PFSK-1 (cell line): ENCODE data around the gene CEP68.

ENCODE experiments used
- FOXP2 ChIP-seq: optimal IDR thresholded peaks from 2 replicates; pipeline ENCODE3; 2011; ENCODE audit warnings: borderline replicate concordance, control low read depth, inconsistent platforms; ENCODE audit not compliant: insufficient read depth; ENCODE audit errors: extremely low read length, extremely low read depth
- POLR2AphosphoS5 ChIP-seq: IDR thresholded peaks from 2 replicates; pipeline ENCODE4 v1.6.1; 2012; ENCODE audit warnings: low read depth, mild to moderate bottlenecking, control low read depth, low read length, moderate library complexity
- SIN3A ChIP-seq: IDR thresholded peaks from 2 replicates; pipeline ENCODE4 v1.6.1; 2012; ENCODE audit warnings: mild to moderate bottlenecking, low read length, moderate library complexity, borderline replicate concordance; ENCODE audit not compliant: insufficient read depth
- TAF1 ChIP-seq: IDR thresholded peaks from 2 replicates; pipeline ENCODE4 v1.6.1; 2012; ENCODE audit warnings: low read length, control low read depth, borderline replicate concordance; ENCODE audit not compliant: insufficient read depth
- TF ChIP-seq, protein P1 (sequence below), 2 experiments: IDR thresholded peaks; 2 replicates each; pipeline versions ENCODE4 v1.6.1 to v1.8.0; 2011 to 2012; ENCODE audit warnings: low read depth in 2 of 2, low read length in 2 of 2, control low read depth in 1 of 2, inconsistent platforms in 1 of 2, mild to moderate bottlenecking in 1 of 2, moderate library complexity in 1 of 2; ENCODE audit not compliant: insufficient read depth in 1 of 2

Gene CEP68

GRCh38 chr2:65061910-65062339 is 5.7 kb downstream of the CEP68 start:
- TF ChIP-seq TAF1 (no peak), SIN3A (no peak), POLR2AphosphoS5 (no peak), FOXP2 (no peak)
- TF ChIP-seq, protein P1, sequence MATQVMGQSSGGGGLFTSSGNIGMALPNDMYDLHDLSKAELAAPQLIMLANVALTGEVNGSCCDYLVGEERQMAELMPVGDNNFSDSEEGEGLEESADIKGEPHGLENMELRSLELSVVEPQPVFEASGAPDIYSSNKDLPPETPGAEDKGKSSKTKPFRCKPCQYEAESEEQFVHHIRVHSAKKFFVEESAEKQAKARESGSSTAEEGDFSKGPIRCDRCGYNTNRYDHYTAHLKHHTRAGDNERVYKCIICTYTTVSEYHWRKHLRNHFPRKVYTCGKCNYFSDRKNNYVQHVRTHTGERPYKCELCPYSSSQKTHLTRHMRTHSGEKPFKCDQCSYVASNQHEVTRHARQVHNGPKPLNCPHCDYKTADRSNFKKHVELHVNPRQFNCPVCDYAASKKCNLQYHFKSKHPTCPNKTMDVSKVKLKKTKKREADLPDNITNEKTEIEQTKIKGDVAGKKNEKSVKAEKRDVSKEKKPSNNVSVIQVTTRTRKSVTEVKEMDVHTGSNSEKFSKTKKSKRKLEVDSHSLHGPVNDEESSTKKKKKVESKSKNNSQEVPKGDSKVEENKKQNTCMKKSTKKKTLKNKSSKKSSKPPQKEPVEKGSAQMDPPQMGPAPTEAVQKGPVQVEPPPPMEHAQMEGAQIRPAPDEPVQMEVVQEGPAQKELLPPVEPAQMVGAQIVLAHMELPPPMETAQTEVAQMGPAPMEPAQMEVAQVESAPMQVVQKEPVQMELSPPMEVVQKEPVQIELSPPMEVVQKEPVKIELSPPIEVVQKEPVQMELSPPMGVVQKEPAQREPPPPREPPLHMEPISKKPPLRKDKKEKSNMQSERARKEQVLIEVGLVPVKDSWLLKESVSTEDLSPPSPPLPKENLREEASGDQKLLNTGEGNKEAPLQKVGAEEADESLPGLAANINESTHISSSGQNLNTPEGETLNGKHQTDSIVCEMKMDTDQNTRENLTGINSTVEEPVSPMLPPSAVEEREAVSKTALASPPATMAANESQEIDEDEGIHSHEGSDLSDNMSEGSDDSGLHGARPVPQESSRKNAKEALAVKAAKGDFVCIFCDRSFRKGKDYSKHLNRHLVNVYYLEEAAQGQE (IDR thresholded peaks at IDR 0.05; ENCODE audit: insufficient read depth in 1 of 2, low read depth in 2 of 2, low read length in 2 of 2): no peak

GRCh38 chr2:65062843-65063825 is 6.9 kb downstream of the CEP68 start:
- no peak for TF ChIP-seq POLR2AphosphoS5
- TF ChIP-seq, protein P1 (IDR thresholded peaks at IDR 0.05; ENCODE audit: insufficient read depth in 1 of 2, low read depth in 2 of 2, low read length in 2 of 2): no peak
- no peak for TF ChIP-seq TAF1

GRCh38 chr2:65064728-65065552 is 8.7 kb downstream of the CEP68 start:
- TF ChIP-seq, protein P1 (IDR thresholded peaks at IDR 0.05; ENCODE audit: insufficient read depth in 1 of 2, low read depth in 2 of 2, low read length in 2 of 2): no peak
- TF ChIP-seq FOXP2 (no peak), POLR2AphosphoS5 (no peak), SIN3A (no peak), TAF1 (no peak)

- TF ChIP-seq, protein P1 (IDR thresholded peaks at IDR 0.05; ENCODE audit: insufficient read depth in 1 of 2, low read depth in 2 of 2, low read length in 2 of 2): no peak
- TF ChIP-seq POLR2AphosphoS5: no peak
- no peak for TF ChIP-seq TAF1
- TF ChIP-seq FOXP2: no peak
- no peak for TF ChIP-seq SIN3A
Measured at GRCh38 chr2:65067806-65068553, 11.8 kb downstream of the CEP68 start.
